OCI-M2 (cell line): ENCODE measurements around the gene FOXC2.

Experiments
- DNase-seq: peaks from one replicate; lab custom pipeline; 2025; ENCODE audit not compliant: unreplicated experiment; lab: John Stamatoyannopoulos, UW

FOXC2 gene

GRCh38 chr16:86572606-86573005, 6.0 kb downstream of the FOXC2 start:
- DNase-seq: no peak

GRCh38 chr16:86573215-86573614, 6.6 kb downstream of the FOXC2 start:
- no peak for DNase-seq

- no peak for DNase-seq
These were observed 7.2 kb downstream of the FOXC2 start for GRCh38 chr16:86573646-86574508.

- no peak for DNase-seq
These were observed 8.0 kb downstream of the FOXC2 start for GRCh38 chr16:86574646-86575045.

- no peak for DNase-seq
These were observed 8.6 kb downstream of the FOXC2 start for GRCh38 chr16:86575095-86575685.

GRCh38 chr16:86575754-86576557, 9.3 kb downstream of the FOXC2 start:
- DNase-seq: peak; percentile 69

- DNase-seq: no peak
These were observed 10.1 kb downstream of the FOXC2 start for GRCh38 chr16:86576591-86577313.

- no peak for DNase-seq
These were observed 10.8 kb downstream of the FOXC2 start for GRCh38 chr16:86577314-86577971.

GRCh38 chr16:86578061-86578599, 11.5 kb downstream of the FOXC2 start, which contains the start of gene FOXL1:
Gene FOXL1, plus strand, starts transcription at chr16:86578549. Its CDS starts 175 bp downstream, at chr16:86578724.
- DNase-seq: no peak

GRCh38 chr16:86578611-86579267, 12.1 kb downstream of the FOXC2 start:
- DNase-seq: no peak

- no peak for DNase-seq
These were observed 12.8 kb downstream of the FOXC2 start for GRCh38 chr16:86579268-86580062.

GRCh38 chr16:86580063-86580790, 13.6 kb downstream of the FOXC2 start:
- DNase-seq: no peak

GRCh38 chr16:86580791-86581170, 14.2 kb downstream of the FOXC2 start:
- DNase-seq: no peak

- DNase-seq: no peak
These were observed 14.8 kb downstream of the FOXC2 start for GRCh38 chr16:86581458-86581857.

- no peak for DNase-seq
These were observed 17.5 kb downstream of the FOXC2 start for GRCh38 chr16:86584071-86584685.

GRCh38 chr16:86584726-86585721, 18.4 kb downstream of the FOXC2 start:
- no peak for DNase-seq
